ENCODE results near the gene MLH3.

DNA sequence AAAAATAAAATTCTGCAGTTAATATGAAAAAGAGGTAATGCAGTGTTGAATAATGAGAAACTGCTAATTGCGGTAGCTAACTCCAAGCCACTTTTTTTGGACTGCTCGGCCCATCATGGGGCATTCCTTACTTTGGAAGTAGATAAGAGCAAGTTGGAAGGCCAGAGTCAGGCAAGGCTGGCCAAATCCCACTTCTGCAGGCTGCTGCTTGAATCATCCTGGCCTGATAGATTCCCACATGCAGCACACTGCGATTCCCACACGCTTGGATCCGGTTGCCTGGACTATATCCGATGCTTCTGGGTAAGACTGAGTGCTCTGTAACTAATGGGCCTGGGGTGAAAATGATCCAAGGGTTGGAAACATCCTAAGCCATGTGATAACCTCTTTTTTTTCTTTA lies 38.0 kb downstream of the MLH3 start:
- TF ChIP-seq, protein P1, sequence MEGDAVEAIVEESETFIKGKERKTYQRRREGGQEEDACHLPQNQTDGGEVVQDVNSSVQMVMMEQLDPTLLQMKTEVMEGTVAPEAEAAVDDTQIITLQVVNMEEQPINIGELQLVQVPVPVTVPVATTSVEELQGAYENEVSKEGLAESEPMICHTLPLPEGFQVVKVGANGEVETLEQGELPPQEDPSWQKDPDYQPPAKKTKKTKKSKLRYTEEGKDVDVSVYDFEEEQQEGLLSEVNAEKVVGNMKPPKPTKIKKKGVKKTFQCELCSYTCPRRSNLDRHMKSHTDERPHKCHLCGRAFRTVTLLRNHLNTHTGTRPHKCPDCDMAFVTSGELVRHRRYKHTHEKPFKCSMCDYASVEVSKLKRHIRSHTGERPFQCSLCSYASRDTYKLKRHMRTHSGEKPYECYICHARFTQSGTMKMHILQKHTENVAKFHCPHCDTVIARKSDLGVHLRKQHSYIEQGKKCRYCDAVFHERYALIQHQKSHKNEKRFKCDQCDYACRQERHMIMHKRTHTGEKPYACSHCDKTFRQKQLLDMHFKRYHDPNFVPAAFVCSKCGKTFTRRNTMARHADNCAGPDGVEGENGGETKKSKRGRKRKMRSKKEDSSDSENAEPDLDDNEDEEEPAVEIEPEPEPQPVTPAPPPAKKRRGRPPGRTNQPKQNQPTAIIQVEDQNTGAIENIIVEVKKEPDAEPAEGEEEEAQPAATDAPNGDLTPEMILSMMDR (IDR thresholded peaks at IDR 0.05), result no peak
- no peak for TF ChIP-seq EP300 (IDR thresholded peaks at IDR 0.05)

Data from tibial nerve (tissue), 4 donors.